ENCODE measurements around the gene SLC51A. TPM values are rescaled to one million over a fixed set of nuclear protein-coding genes. Genes with fewer than 3 reads are reported as not detected.

SLC51A gene
- total RNA-seq, 1 donor = not detected

- DNase-seq (ENCODE audit: insufficient read length, low spot score, missing footprints) = peak; percentile 36
- TF ChIP-seq, protein P1, sequence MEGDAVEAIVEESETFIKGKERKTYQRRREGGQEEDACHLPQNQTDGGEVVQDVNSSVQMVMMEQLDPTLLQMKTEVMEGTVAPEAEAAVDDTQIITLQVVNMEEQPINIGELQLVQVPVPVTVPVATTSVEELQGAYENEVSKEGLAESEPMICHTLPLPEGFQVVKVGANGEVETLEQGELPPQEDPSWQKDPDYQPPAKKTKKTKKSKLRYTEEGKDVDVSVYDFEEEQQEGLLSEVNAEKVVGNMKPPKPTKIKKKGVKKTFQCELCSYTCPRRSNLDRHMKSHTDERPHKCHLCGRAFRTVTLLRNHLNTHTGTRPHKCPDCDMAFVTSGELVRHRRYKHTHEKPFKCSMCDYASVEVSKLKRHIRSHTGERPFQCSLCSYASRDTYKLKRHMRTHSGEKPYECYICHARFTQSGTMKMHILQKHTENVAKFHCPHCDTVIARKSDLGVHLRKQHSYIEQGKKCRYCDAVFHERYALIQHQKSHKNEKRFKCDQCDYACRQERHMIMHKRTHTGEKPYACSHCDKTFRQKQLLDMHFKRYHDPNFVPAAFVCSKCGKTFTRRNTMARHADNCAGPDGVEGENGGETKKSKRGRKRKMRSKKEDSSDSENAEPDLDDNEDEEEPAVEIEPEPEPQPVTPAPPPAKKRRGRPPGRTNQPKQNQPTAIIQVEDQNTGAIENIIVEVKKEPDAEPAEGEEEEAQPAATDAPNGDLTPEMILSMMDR (IDR thresholded peaks at IDR 0.05; ENCODE audit: extremely low read depth, low read depth, low read length) = no peak
- H3K4me3 ChIP-seq (ENCODE audit: insufficient read depth, low read length) = no peak overlapping the region
Measured at GRCh38 chr3:196189566-196190347, 26.6 kb upstream of the SLC51A start.

DNA sequence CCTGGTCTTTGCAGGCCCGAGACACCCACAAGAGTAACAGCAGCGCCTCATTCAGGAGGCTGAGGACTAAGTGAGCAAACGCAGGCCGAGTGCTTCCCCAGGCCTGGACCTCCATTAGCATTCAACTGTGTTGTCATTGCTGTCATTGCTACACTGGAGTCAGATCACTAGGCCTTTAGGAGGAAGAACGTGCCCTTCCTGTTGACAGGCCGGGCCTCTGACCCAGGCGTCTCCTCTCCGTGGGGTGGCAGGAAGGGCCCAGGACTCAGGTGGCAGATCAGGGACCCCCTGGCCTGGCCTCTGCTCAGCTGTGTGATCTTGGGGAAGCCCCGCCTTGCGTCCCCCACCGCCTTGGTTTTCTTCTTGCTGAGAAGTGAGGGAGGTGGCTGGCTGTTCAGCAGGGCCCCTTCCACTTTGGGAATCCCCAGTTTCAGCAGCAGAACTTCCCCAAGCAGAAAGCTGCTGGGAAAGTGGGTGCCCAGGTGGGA is 24.3 kb upstream of the SLC51A start:
- TF ChIP-seq, protein P1 (IDR thresholded peaks at IDR 0.05; ENCODE audit: extremely low read depth, low read depth, low read length) = no peak
- H3K9me3 ChIP-seq (ENCODE audit: low read depth, low read length) = no peaks in the 10 kb centered on the region
- no peak overlapping the region for H2AFZ ChIP-seq (ENCODE audit: low read length)
- H3K27ac ChIP-seq (ENCODE audit: low read depth, low read length) = no peak overlapping the region
- no peaks in the 10 kb centered on the region for H4K20me1 ChIP-seq (ENCODE audit: insufficient read depth, low read length)
- peak; percentile 55 for DNase-seq (ENCODE audit: insufficient read length, low spot score, missing footprints)
- no peaks in the 10 kb centered on the region for H3K27me3 ChIP-seq (ENCODE audit: insufficient read depth, low read length)
- H3K4me3 ChIP-seq (ENCODE audit: insufficient read depth, low read length) = no peak overlapping the region
- H3K4me1 ChIP-seq (ENCODE audit: insufficient read depth, low read length) = no peaks in the 10 kb centered on the region
- H3K36me3 ChIP-seq (ENCODE audit: insufficient read depth, low read length) = no peaks in the 10 kb centered on the region
- no peak overlapping the region for H3K4me2 ChIP-seq (ENCODE audit: insufficient read depth, low read length)
- H3K79me2 ChIP-seq (ENCODE audit: insufficient read depth, low read length) = no peaks in the 10 kb centered on the region

More at GRCh38 chr3:196189566-196190347, 26.6 kb upstream of the SLC51A start:
- Histone ChIP-seq H3K27ac (ENCODE audit: low read depth, low read length) (no peak overlapping the region), H3K79me2 (ENCODE audit: insufficient read depth, low read length) (no peaks in the 10 kb centered on the region), H2AFZ (ENCODE audit: low read length) (no peak overlapping the region), H3K4me1 (ENCODE audit: insufficient read depth, low read length) (no peaks in the 10 kb centered on the region), H3K4me2 (ENCODE audit: insufficient read depth, low read length) (no peak overlapping the region), H3K9me3 (ENCODE audit: low read depth, low read length) (no peaks in the 10 kb centered on the region), H3K36me3 (ENCODE audit: insufficient read depth, low read length) (no peaks in the 10 kb centered on the region), H4K20me1 (ENCODE audit: insufficient read depth, low read length) (no peaks in the 10 kb centered on the region), H3K27me3 (ENCODE audit: insufficient read depth, low read length) (no peaks in the 10 kb centered on the region)

GRCh38 chr3:196192524-196193051 is 23.7 kb upstream of the SLC51A start:
- Histone ChIP-seq H3K4me1 (ENCODE audit: insufficient read depth, low read length) (no peaks in the 10 kb centered on the region), H3K36me3 (ENCODE audit: insufficient read depth, low read length) (no peaks in the 10 kb centered on the region), H3K9me3 (ENCODE audit: low read depth, low read length) (no peaks in the 10 kb centered on the region), H4K20me1 (ENCODE audit: insufficient read depth, low read length) (no peaks in the 10 kb centered on the region), H2AFZ (ENCODE audit: low read length) (no peak overlapping the region), H3K4me2 (ENCODE audit: insufficient read depth, low read length) (no peak overlapping the region), H3K79me2 (ENCODE audit: insufficient read depth, low read length) (no peaks in the 10 kb centered on the region), H3K27me3 (ENCODE audit: insufficient read depth, low read length) (no peaks in the 10 kb centered on the region), H3K4me3 (ENCODE audit: insufficient read depth, low read length) (no peak overlapping the region), H3K27ac (ENCODE audit: low read depth, low read length) (no peak overlapping the region)
- DNase-seq (ENCODE audit: insufficient read length, low spot score, missing footprints) = peak; percentile 77
- TF ChIP-seq, protein P1 (IDR thresholded peaks at IDR 0.05; ENCODE audit: extremely low read depth, low read depth, low read length) = no peak

DNA sequence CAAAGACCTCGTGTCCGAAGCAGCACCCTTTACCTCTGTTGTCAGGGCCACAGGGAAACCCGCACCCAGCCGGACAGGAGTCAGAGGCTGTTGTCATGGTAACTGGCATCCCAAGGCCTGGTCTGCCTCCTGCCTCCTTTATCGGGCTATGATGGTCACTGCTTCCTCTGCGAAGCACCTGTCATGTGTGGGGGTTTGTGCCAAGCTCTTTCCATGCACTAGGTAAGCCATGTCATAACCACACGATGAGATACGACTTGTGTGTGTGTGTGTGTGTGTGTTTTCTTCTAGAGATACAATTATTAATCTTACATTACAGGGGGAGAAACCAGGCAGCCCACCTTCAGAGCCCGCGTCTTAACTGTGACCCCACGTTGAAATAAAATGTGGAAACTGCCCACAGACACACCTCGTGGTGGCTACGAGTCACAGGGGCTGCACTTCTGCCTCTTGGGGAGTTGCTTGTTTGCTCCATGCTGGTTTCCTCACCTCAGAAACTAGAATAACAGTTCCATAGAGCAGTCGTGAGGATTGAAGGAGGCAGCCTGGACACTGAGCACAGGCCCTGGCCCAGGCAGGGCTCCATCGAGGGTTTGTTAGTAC is 23.1 kb upstream of the SLC51A start:
- Histone ChIP-seq H3K9me3 (ENCODE audit: low read depth, low read length) (no peaks in the 10 kb centered on the region), H2AFZ (ENCODE audit: low read length) (no peak overlapping the region), H3K4me3 (ENCODE audit: insufficient read depth, low read length) (no peak overlapping the region), H3K27ac (ENCODE audit: low read depth, low read length) (no peak overlapping the region), H4K20me1 (ENCODE audit: insufficient read depth, low read length) (no peaks in the 10 kb centered on the region), H3K4me1 (ENCODE audit: insufficient read depth, low read length) (no peaks in the 10 kb centered on the region), H3K79me2 (ENCODE audit: insufficient read depth, low read length) (no peaks in the 10 kb centered on the region), H3K36me3 (ENCODE audit: insufficient read depth, low read length) (no peaks in the 10 kb centered on the region), H3K27me3 (ENCODE audit: insufficient read depth, low read length) (no peaks in the 10 kb centered on the region), H3K4me2 (ENCODE audit: insufficient read depth, low read length) (no peak overlapping the region)
- TF ChIP-seq, protein P1 (IDR thresholded peaks at IDR 0.05; ENCODE audit: extremely low read depth, low read depth, low read length) = no peak
- peak; percentile 55 for DNase-seq (ENCODE audit: insufficient read length, low spot score, missing footprints)
